Measurements from ENCODE around the gene SMARCD2.
"Not testable (repeated sequence)": the region's sequence is repeated elsewhere in the genome, so short reads cannot be mapped to it uniquely, and the experiment has no call there.

DNA sequence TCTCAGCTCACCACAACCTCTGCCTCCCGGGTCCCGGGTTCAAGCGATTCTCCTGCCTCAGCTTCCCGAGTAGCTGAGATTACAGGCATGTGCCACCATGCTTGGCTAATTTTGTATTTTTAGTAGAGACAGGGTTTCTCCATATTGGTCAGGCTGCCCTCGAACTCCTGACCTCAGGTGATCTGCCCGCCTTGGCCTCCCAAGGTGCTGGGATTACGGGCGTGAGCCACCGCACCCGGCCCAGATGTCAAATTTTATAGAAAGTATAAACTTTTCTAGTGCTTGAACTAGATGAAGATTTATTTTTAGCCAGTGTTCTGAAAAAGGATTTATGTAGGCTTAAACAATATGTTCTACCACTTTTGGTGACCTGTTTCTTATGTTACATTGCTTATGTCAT, 46.1 kb downstream of the SMARCD2 start:
- TF ChIP-seq CTCF (IDR thresholded peaks at IDR 0.05); ZFX (IDR thresholded peaks at IDR 0.05; ENCODE audit: borderline replicate concordance): not testable (repeated sequence)
